Limb (tissue), 2 donors: ENCODE data around the gene GRB14.
"Not testable (repeated sequence)": the region's sequence is repeated elsewhere in the genome, so short reads cannot be mapped to it uniquely, and the experiment has no call there.

ENCODE experiments used
- DNase-seq, 2 donors: peaks; one replicate each; pipeline ENCODE4 v3.0.0-alpha.2; 2016; ENCODE audit errors: extremely low spot score in 2 of 2

GRB14 gene

DNA sequence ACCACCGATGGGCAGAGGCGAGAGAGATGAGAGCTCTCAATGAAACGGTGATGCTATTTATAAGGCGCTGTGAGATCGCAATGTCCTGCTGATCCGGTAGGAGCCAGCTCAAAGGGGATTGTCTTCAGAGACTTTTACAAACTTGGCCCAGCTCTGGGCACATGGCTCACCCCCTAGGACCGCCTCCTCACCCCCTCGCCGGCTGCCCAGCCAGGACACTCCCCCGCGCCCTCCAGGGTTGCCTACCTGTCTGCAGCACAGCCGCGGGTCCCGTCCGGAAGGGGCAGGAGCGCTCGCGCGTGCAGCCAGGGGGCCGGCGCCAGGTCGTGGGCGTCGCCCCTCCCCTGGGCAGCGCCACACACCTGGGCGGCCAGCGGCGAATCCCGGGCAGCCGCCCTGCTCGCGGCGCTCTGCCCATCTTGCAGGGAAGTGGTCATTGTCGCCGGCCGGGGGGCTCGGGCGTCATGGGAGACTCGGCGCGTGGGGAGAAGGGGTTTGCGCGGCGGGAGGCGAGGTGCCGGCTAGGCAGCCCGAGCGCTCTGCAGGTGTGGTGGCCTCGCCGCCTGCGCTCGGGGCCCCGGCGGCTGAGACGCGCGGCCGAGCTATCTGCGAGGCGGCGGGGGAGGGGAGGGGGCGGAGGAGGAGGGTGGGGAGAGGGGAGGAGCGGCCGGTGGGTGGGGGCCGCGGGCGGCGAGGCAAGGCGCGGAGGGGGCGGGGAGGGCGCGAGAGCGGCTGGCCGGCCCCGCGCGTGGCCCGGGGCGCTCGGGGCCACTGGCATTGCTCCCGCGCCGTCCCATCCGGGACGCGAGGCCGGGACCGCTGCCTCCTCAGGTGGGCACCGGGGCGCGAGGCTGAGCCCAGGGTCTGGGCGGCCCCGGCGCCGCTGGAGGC is at the start of gene GRB14:
TSS of gene GRB14 (minus strand) at position 610 of the 891 bp plus-strand sequence. CDS start at position 437, 173 bp downstream.
- DNase-seq, result peak in 1 of 2 donors; percentile 69

- DNase-seq, result peak in 1 of 2 donors; percentile 10
Observed at GRCh38 chr2:164669291-164669690, 48.0 kb upstream of the GRB14 start.

DNA sequence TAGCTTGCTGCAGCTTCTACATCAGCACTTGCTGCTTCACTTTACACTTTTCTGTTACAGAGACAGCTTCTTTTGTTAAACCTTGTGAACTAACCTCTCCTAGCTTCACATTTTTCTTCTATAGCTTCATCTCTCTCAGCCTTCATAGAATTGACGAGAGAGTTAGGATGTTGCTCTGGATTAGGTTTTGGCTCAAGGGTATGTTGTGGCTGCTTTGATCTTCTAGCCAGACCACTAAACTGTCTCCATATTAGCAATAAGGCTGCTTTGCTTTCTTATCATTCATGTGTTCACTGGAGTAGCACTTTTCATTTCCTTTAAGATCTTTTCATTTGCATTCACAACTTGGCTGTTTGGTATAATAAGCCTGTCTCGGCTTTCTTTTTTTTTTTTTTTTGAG is 46.3 kb upstream of the GRB14 start:
- no peak for DNase-seq

- DNase-seq, result no peak
Observed at GRCh38 chr2:164664070-164664469, 42.8 kb upstream of the GRB14 start.

DNA sequence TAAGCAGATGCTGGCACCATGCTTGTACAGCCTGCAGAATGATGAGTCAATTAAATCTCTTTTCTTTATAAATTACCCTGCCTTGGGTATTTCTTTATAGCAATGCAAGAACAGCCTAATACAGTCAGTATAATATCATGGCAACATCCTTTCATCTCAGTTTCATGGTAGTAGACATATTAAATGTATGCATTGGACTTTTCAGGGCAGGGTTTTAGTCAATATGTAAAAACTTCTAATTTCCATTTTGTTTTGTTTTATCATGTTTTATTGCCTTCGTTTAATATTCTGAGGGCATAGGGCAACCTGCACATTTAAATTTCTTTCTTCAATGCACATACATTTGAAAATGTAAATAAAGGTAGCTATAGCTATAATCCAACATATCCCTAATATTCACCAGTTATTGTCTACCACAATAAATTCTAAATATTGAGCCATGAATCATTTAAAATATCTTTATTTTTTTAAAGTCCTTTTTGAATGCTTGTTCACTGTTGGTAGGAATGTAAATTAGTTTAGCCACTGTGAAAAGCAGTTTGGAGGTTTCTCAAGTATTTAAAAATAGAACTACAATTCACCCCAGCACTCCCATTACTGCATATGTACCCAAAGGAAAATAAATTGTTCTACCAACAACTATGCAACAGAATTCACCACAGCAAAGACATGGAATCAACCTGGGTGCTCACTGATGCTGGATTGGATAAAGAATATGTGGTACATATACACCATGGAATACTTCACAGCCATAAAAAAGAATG is 41.8 kb upstream of the GRB14 start:
- DNase-seq, result no peak

GRCh38 chr2:164662066-164662465 is 40.8 kb upstream of the GRB14 start:
- DNase-seq, result no peak

- no peak for DNase-seq
Observed at GRCh38 chr2:164661349-164661748, 40.1 kb upstream of the GRB14 start.

DNA sequence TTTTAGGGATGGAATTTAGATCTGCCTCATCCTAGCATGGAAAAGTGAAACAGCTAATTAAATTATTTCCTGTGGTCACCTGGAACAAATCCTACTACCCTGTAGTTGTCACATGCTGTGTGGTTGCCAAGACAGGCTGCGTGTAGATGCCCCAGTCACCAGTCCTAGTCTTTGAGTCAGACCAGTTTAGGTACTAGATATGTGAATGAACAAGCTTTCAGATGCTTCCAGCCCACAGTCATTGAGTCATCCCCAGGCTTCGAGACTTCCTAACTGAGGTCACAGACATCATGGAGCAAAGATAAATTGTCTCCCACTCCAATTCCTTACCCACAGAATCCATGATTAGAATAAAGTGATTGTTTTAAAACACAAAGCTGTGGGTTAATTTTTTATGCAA is 35.8 kb upstream of the GRB14 start:
- no peak for DNase-seq

GRCh38 chr2:164655750-164656149 is 34.5 kb upstream of the GRB14 start:
- DNase-seq, result no peak

GRCh38 chr2:164655336-164655735 is 34.1 kb upstream of the GRB14 start:
- DNase-seq, result no peak

DNA sequence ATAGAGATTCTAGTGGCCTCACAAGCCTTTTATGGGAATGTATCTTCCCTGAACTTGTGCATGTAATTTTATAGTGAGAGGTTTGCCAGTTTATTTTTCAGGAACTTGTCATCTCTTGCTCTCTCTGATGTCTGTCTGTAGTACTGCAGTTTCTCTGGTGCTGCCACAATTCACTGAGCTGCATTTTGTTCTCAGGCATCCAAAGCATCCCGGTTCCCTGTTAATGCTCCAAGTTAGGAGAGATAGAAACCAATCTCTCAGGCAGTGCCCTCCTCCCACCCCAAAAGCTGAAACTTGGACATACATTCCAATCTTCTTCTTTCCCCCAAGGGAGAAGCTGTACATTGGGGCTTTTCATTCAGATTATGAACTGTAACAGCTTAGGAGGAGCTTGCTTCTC is 30.1 kb upstream of the GRB14 start:
- no peak for DNase-seq

DNA sequence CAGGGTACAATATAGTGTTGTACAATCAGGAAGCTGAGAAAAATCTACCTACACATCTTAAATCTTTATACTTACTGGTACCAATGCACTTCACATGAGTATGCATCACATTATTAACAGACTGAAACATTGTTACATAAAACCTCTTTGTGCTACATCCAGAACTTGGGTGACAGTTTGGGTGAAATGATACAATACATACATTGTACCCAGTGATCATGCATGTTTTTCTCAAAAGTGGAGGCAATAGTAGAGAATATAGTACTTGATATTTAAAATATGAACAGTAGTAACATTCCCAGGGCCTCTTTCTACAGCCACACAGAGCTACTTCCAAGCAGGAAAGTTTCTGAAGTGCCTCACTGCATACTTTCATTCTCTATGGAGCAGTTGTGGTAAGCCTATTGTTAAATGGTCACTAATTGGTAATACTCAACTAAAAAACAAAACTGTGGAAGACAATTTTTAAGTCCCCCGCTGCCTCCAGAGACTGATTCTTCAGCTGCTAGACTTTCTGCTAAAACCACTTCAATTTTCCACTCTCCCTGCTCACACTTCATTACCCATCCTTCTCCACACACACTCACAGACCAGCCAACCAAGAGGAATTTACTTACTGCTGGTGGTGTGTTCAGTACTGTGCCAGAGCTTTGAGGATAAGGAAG is 22.9 kb upstream of the GRB14 start:
- DNase-seq, result no peak

- DNase-seq, result no peak
Observed at GRCh38 chr2:164642946-164643555, 21.8 kb upstream of the GRB14 start.

- DNase-seq, result no peak
Observed at GRCh38 chr2:164642268-164642667, 21.0 kb upstream of the GRB14 start.

DNA sequence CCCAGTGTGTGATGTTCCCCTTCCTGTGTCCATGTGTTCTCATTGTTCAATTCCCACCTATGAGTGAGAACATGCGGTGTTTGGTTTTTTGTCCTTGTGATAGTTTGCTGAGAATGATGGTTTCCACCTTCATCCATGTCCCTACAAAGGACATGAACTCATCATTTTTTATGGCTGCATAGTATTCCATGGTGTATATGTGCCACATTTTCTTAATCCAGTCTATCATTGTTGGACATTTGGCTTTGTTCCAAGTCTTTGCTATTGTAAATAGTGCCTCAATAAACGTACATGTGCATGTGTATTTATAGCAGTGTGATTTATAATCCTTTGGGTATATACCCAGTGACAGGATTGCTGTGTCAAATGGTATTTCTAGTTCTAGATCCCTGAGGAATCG is 7.0 kb upstream of the GRB14 start:
- not testable (repeated sequence) for DNase-seq

GRCh38 chr2:164625378-164625971 is 4.2 kb upstream of the GRB14 start:
- DNase-seq, result no peak

DNA sequence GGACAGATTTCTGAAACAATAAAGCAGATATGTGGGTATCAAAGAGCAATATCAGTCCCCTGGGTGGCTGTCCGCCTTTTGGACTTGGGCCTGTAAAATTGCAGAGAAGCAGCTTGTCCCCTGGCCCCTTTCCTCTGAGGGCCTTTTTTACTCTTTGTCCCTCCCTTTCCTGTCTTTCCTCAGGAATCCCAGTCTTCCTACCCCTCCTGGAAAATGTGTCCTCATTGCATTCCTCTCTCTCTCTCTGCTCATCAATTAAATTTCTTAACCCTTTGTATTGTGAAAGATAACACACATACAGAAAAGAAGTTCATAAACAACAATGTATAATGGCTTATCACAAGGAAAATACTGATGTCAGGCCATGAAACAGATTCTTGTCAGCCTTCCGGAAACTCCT is 3.0 kb upstream of the GRB14 start:
- DNase-seq, result no peak

GRCh38 chr2:164622338-164623106 is 1.2 kb upstream of the GRB14 start:
- no peak for DNase-seq

DNA sequence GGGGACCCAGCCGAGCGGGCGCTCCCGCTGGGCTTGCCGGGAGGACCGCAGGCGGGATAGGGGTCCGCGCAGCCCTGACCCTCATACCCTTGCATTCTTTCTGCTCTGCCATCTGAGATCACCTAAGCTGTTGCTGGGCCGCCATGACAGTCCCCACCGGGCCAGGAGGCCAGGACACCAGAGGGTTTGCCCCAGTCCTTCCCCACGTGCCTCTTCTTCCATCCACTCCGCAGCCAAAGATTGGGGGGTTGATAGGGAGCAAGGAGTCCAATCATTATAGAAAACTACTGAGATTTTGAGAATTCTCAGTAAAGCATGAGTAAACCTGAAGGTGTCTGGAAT is 453 bp upstream of the GRB14 start:
- no peak for DNase-seq

DNA sequence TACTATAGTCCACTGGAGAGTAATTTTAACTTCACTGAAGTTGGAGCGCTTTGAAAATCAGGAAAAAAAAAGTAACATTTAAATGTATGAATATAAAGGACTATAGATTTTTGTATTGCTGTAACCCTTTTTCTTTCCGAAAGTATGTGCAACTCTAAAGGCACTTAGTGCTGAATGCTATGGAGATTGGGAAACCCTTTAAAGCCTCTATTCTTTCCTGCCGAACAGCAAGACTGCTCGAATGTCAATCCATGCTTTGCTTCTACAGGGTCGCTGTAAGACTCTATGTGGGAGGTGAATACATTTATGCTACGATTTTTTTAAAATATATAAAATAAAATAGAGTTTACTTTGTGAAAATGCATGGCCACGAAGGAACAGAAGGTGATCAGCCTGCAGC is 825 bp downstream of the GRB14 start:
- no peak for DNase-seq

DNA sequence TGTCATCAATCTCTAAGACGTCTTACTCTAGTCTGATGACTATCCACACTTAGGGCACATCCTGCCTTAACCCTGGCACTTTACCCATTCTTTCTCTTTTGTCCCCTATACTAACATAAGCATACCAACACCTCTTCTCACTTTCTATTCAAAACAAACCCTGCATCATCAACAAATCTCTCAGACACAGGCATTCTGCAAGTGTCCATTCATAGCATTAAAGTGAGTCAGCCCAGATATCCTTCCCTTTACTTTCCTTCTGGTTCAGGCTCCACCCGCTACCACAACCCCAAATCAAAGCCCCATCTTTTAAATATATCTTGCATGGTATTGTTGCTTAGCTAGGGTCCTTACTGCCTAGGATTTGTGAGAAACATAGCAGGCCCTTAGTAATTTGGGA is 3.8 kb downstream of the GRB14 start:
- no peak for DNase-seq
